ENCODE results near the gene GRM1. TPM values are rescaled to one million over a fixed set of nuclear protein-coding genes. Genes with fewer than 3 reads are reported as not detected.

The GRM1 gene
- total RNA-seq, 4 donors from 2014 or later = 0.16 TPM; not detected in 3

GRCh38 chr6:146184701-146185100 is 155.8 kb downstream of the GRM1 start:
- TF ChIP-seq CTCF (IDR thresholded peaks at IDR 0.05) = no peak
- DNase-seq (ENCODE audit: low spot score) (no peak), ATAC-seq (ENCODE audit: low FRiP score) (no peak)

- DNase-seq (ENCODE audit: low spot score) = no peak
- ATAC-seq (ENCODE audit: low FRiP score) = no peak
- TF ChIP-seq CTCF (IDR thresholded peaks at IDR 0.05) = no peak
Measured at GRCh38 chr6:146189131-146189530, 160.3 kb downstream of the GRM1 start.

- no peak for TF ChIP-seq CTCF (IDR thresholded peaks at IDR 0.05)
- no peak for DNase-seq (ENCODE audit: low spot score)
- no peak for ATAC-seq (ENCODE audit: low FRiP score)
Measured at GRCh38 chr6:146190581-146190980, 161.7 kb downstream of the GRM1 start.

- no peak for DNase-seq (ENCODE audit: low spot score)
- TF ChIP-seq CTCF (IDR thresholded peaks at IDR 0.05) = no peak
- no peak for ATAC-seq (ENCODE audit: low FRiP score)
Measured at GRCh38 chr6:146191166-146191565, 162.3 kb downstream of the GRM1 start.

GRCh38 chr6:146191612-146192011 is 162.8 kb downstream of the GRM1 start:
- TF ChIP-seq CTCF (IDR thresholded peaks at IDR 0.05) = no peak
- no peak for DNase-seq (ENCODE audit: low spot score)
- ATAC-seq (ENCODE audit: low FRiP score) = no peak

GRCh38 chr6:146194434-146194833 is 165.6 kb downstream of the GRM1 start:
- DNase-seq (ENCODE audit: low spot score) (no peak), ATAC-seq (ENCODE audit: low FRiP score) (no peak)
- TF ChIP-seq CTCF (IDR thresholded peaks at IDR 0.05) = no peak

DNA sequence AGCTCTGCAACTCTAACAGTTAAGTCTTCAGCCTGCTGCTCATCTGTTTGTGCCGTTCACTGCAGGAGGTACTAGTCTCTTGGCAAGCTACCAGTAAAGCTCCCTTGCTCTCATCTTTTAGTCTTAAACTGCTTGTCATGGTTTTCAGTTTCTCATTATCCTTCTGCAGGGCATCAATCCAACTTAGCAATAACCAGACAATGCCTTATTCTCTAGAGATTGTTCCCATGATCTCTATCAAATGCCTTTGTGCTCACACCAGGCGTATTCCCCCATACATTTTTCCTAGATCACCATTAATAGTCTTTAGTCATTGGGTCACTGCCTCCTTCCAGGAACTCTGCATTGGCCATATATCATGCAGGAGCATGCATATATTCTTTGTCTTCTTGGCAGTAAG is 171.3 kb downstream of the GRM1 start:
- no peak for DNase-seq (ENCODE audit: low spot score)
- TF ChIP-seq CTCF (IDR thresholded peaks at IDR 0.05) = no peak
- ATAC-seq (ENCODE audit: low FRiP score) = no peak
